GOT3 (cell line): ENCODE data around the gene DHRS7B.
A peak's percentile ranks its signal among the peaks of the same experiment; 100 is the strongest.
"Not testable (repeated sequence)": the region's sequence is repeated elsewhere in the genome, so short reads cannot be mapped to it uniquely, and the experiment has no call there.

Source experiments
- DNase-seq: peaks from one replicate; lab custom pipeline; 2025; ENCODE audit warnings: mixed read lengths; lab: John Stamatoyannopoulos, UW

DHRS7B gene

DNA sequence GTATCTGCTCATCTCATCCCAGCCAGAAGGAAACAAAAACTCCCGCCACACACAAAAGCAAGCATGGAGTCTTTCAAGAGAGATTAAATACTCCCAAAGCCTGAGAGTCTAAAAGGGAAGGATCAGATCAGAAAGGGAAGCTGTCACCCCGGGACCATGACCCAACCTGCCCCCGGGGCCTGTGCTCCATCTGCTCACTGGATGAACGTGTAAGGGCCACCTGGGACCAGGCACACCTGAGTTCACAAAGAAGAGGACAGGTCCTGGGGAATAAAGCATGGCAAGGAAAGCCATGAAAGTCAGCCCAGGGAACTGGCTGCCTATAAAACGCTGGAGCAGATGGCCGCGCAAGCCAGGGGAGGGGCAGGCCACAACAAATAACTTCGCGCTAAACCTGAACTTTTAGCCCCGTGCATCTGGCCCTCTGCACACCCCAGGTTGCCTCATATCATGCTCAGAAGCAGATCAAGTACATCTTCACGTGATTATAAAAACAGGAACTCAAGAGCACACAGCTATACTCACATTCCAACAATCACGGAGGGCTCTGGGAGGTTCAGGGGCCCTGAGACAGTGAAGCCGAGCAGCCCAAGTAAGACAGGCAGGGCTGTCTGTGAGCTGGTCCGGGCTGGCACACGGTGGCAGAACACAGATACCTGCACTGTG is 83.8 kb downstream of the DHRS7B start:
- no peak for DNase-seq

GRCh38 chr17:21211825-21212479 is 85.2 kb downstream of the DHRS7B start:
- no peak for DNase-seq

DNA sequence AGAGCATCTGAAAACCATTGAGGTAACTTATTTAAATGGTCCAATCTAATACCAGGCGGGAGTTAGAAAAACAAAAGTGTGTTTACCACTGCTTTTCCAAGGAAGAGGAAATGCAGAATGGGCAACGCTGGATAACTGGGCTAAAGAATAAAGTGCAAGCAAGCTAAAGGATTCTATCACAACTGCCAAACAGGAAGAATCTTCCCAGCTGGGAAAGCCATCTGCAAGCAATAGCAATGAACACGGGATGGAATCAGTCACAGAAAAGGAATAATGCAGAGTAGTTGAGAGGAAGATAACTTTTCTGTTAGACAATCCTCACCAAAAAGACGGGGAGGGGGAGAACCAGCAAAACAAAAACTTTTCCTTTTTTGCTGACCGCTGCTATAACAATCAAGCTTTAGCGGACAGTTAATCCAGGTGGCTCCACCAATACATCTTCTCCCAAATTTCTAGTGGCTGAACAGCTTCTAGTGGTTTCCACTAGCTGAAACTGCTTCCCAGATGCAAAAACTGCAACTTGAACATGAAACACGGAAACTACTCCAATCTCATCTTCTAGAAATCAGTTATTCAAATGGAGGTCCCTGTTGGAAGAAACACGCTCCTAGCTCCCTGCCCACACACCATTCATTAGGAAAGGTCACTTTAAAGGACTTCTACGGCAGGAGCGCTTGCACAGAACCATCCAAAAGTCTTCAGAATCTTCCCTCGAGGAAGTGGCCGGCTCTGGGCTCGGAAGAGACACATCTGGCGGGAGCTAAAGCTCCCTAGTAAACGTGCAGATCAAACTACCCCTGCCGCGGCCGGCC is 86.3 kb downstream of the DHRS7B start:
- no peak for DNase-seq

GRCh38 chr17:21213638-21214014 is 86.9 kb downstream of the DHRS7B start:
- no peak for DNase-seq

GRCh38 chr17:21214015-21214776 is 87.4 kb downstream of the DHRS7B start, which contains the start of gene TMEM11:
Gene TMEM11, minus strand, starts transcription at chr17:21214161. Its CDS starts 9 bp downstream, at chr17:21214152.
- DNase-seq: peak; percentile 88

GRCh38 chr17:21214777-21215541 is 88.2 kb downstream of the DHRS7B start:
- DNase-seq: no peak

- no peak for DNase-seq
Measured at GRCh38 chr17:21215935-21216334, 89.2 kb downstream of the DHRS7B start.

DNA sequence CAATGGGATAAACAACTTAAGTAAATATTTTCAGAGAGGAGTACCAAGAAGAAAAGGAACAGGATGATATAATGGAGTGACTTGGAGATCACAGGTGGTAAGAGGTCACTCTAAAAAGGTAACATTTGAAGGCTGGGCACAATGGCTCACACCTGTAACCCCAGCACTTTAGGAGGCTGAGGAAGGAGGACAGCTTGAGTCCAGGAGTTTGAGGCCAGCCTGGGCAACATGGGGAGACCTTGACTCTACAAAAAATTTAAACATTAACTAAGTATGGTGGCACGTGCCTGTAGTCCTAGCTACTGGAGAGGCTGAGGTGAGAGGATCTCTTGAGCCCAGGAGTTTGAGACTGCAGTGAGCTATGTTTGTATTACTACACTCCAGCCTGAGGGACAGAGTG is 90.6 kb downstream of the DHRS7B start:
- DNase-seq: no peak

DNA sequence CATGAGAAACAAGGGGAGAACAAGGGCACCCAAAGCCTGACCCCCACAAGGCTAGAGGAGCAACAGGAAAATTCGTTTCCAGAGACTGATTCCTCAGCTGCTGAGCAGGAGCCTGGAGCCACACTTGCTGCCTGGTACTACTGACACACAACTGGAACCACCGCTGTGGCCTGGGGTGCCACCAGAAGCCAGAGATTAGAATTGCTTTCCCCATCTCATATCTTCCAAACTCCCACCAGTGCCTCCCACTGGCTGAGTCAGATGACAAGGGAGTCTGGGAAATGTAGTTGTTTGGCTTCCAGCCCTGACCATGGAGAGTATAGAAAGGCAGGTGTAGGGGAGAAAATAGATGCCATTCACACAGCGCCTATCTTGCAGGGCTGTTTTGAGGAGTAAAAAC is 91.3 kb downstream of the DHRS7B start:
- no peak for DNase-seq

GRCh38 chr17:21218831-21219380 is 92.1 kb downstream of the DHRS7B start:
- no peak for DNase-seq

DNA sequence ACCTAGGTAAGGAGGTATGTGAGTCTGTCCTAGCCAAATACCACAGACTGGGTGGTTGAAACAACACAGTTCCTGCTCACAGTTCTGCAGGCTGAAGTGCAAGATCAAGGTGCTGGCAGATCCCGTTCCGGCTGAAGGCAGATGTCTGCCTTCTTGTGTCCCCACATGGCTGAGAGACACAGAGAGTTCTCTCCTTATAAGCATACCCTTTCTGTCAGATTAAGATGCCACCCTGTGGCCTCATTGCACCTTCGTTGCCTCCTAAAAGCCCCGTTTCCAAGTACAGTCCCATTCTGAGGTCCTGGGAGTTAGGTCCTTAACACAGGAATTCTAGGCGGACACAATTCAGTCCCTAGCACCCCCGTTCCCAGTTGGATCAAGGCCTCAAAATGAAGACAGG is 96.3 kb downstream of the DHRS7B start:
- no peak for DNase-seq

DNA sequence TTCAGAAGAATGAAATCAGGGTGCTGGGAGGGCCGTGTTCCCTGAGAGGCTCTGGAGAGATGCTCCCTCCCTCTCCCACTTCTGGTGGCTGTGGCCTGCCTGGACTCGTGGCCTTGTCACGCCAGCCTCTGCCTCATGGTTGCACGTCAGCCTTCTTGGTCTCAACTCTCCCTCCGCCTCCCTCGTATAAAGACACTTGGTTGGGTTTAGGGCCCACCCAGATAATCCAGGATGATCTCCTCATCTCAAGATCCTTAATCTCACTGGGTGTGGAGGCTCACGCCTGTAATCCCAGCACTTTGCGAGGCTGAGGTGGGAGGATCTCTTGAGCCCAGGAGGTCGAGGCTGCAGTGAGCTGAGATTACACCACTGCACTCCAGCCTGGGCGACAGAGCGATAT is 100.5 kb downstream of the DHRS7B start:
- not testable (repeated sequence) for DNase-seq

DNA sequence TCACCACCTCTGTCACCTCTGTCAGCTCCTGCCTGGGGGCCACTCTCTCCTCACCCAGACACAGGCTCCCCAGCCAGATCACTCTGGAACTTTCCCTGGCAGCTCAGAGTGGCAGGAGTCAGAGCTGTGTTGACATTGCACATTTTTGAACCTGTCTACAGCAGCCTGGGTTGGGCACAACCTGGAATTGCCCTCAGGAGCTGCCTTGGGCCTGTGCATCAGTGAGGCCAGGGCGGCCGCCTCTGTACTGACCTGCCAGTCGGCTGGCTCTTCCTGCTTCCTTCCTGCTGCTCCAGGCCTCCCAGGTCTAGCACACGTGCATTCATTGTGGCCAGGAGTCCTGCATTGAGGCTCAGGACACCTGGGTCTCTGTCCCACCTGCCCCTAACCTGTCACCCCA is 101.3 kb downstream of the DHRS7B start:
- no peak for DNase-seq

DNA sequence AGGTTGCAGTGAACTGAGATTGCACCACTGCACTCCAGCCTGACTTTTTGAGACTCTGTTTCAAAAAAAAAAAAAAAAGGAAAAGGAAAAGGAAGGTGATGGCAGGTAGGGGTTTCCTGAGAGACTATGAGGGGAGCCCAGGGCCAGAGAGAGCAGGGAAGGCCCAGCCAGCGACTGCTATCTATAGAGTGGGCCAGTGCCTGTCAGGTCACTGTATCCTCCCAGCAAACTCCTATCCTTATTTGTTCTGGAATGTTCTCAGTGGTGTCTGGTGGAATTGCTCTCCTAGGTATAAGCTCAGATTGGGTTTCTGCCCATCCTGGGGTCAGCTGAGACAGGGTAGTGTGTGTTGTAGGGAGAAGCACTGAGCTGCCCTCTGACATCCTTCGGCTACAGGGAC is 102.1 kb downstream of the DHRS7B start:
- no peak for DNase-seq

DNA sequence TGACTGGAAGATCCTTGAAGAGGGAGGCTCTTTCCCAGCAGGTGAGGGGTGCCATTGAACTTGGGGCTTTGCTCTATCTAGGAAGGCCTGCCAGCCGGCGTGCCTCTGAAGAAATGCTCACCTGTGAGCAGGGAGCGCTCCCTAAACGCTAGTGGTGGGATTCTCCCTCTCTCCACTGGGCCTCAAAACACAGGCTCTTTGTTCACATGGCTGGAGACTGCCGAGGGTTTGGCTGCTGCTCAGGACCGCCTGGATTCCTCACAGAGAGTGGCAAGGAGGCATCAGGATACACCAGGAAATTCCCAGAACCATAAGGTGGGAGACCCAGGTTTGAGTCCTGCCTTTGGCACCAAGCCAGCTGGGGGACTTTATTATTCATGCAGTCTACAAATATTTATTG is 104.8 kb downstream of the DHRS7B start:
- no peak for DNase-seq

GRCh38 chr17:21232033-21232749 is 105.4 kb downstream of the DHRS7B start:
- no peak for DNase-seq

DNA sequence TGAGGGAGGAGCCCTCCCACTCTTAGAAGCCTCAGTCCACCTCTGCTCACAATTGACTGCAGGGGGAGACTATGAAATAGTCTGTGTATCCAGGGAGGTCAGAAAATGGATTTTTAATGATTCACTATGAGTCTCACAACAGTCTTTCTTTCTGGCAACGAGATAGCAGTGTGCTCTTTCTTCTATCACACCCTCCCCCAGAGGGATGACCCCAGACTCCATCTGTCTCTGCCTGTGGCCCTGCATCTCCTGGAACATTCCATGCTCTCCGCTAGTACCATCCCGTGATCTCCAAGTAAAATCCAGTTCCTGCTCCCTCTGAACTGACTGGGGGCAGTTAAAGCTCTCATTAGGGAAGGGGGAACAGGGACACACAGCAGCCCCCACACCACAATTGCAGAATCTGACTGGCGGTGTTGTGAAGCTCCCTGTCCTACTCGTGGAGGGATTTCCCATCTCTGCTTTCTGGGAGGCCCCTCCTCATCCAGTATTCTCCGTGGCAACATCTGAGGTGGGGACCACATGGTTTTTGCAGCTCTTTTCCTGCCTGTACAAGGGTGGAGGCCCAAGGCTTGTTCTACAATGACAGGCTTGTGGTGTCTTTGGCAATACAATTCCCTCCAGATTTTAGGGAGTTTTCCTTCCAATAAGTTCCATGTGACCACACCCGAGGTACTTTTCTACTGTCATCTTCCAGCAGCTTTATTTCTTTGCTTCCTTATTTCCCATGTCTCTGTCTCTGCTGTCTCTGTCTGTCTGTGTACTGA is 107.0 kb downstream of the DHRS7B start:
- no peak for DNase-seq

DNA sequence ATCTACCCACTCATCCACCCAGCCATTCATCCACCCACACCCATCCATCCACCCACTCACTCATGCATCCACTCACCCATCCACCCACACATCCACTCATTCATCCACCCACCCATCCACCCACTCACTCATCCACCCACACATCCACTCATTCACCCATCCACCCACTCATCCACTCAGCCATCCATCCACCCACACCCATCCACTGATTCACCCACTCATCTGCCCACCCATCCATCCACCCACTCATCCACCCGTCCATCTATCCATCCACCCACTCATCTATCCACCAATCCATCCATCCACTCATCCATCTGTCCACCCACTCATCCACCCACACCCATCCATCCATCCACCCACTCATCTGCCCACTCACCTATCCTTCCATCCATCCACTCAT is 109.2 kb downstream of the DHRS7B start:
- no peak for DNase-seq

DNA sequence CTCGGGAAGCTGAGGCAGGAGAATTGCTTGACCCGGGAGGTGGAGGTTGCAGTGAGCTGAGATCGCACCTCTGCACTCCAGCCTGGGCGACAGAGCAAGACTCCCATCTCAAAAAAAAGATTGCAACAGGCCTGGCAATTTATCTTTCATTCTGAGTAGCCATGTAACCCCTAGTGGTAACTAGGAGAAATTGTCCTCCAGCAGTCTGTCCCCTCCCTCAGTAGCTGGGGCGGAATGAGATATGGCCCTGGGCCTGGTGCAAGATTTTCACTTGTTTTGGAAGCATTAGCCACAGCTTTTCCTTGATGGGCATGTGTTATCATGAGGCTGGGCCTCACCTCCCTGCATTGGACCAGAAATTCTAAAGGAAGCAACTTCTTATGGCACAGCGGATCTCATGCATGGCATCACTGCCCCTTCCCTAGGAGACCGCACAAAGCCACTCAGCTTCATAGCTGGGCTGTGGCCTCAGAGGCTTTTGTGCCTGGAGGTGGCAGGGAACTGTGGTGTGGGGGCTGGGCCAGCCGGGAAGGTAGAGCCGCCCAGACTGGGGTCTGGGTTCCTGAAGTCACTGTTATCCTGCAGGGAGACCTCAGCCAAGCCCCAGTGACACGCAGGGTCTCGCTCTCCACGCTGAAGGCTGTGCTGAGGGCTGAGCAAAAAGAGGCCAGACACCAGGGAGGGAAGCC is 113.1 kb downstream of the DHRS7B start:
- DNase-seq: no peak
